Limb (tissue), 2 donors: Measurements from ENCODE around the gene ADARB2.
A peak's percentile ranks its signal among the peaks of the same experiment; 100 is the strongest.

Source experiments
- DNase-seq, 2 donors: peaks; one replicate each; pipeline ENCODE4 v3.0.0-alpha.2; 2016; ENCODE audit errors: extremely low spot score in 2 of 2

The ADARB2 gene

DNA sequence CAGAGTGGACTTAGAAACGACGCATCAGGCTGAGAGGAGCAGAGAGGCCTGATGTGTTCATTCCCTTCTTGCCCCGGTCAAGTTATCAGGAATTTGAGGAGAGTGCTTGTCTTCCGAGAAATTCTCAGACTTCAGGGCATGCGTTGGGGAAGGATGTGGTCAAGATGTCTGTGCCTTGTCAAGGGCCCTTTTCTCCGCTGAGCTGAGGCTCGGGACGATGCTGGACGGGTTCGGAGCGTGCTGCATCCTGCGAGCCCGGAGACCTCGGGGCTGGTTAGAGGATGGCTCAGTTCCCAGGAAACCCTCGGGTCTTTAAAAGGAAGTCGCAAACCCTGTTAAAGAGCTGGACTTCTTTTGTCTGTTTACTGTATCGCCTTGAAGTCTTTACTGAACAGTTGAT lies 325.4 kb downstream of the ADARB2 start:
- DNase-seq, result no peak

DNA sequence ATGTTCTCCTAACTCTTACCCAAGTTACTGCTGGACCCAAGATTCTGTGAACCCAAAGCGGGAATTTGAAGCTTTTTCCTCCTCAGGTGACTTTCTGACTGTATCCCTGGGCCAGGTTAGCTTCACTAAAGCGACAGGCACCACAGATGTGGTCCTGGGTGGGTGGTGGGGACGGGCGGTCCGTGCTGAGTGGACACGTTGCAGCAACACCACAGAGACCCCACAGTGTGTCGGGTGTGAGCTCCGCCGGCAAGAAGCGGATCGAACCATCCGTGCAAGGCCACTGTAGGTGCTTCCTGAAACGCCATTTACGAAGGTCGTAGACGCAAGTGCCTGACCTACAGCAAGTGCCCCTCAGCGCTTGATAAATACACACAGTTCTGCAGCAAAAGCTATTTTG lies 325.9 kb downstream of the ADARB2 start:
- no peak for DNase-seq

DNA sequence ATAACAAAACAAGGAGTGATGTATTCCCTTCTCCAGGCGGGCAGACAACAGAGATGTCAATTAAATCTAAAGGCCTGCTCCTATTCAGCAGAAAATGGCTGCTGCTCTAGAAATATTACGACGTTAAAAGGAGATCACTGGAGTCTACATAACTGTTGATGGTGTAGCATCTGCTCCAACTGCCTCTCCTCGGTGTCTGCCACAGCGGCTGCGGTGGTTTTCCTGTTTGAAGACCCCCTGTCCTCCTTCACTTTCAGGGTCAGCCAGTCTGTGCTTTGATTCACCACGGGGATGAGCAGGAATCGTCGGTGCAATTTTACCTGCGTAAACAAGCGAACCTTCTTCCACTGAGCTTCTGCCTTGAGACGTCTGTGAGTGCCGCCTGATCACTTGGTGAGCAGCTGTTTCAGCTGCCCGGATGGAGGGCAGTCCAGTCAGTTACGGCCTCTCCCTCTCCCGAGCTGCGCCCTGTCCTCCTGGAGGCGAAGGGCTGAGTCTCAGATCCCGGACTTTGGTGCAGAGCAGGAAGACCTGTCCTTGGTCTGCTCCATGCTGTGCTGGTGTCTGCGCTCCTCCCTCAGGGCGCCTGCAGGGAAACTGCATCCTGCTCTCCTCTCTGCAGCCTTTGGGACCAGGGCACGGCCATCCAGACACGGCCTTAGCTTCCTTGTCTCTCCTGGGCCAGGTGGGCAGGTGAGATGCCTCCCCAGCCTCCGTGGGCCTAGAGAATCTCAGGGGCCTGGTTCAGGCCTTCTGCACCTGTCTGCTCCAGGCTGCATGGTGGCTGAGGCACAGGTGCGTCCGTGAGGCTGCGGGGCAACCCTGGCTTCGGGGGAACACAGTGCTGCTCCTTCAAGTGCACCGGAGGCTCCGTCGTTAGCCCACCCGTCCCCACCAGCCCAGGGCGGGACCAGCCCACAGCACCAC lies 326.6 kb downstream of the ADARB2 start:
- no peak for DNase-seq

DNA sequence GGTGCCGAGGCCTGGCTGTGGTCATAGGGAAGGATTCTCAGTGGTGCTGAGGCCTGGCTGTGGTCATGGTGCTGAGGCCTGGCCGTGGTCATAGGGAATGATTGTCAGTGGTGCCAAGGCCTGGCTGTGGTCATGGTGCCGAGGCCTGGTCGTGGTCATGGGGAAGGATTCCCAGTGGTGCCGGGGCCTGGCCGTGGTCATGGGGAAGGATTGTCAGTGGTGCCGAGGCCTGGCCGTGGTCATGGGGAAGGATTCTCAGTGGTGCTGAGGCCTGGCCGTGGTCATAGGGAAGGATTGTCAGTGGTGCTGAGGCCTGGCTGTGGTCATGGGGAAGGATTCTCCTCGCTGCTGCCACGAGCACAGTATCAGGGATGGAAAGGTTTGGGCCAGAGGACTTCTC lies 327.3 kb downstream of the ADARB2 start:
- no peak for DNase-seq

GRCh38 chr10:1409392-1409791 lies 327.9 kb downstream of the ADARB2 start:
- no peak for DNase-seq

GRCh38 chr10:1408651-1409367 lies 328.5 kb downstream of the ADARB2 start:
- peak in 1 of 2 donors; percentile 14 for DNase-seq

- DNase-seq, result peak in 1 of 2 donors; percentile 19
These were observed 330.1 kb downstream of the ADARB2 start for GRCh38 chr10:1406967-1407945.

GRCh38 chr10:1406132-1406966 lies 331.0 kb downstream of the ADARB2 start:
- DNase-seq, result no peak

DNA sequence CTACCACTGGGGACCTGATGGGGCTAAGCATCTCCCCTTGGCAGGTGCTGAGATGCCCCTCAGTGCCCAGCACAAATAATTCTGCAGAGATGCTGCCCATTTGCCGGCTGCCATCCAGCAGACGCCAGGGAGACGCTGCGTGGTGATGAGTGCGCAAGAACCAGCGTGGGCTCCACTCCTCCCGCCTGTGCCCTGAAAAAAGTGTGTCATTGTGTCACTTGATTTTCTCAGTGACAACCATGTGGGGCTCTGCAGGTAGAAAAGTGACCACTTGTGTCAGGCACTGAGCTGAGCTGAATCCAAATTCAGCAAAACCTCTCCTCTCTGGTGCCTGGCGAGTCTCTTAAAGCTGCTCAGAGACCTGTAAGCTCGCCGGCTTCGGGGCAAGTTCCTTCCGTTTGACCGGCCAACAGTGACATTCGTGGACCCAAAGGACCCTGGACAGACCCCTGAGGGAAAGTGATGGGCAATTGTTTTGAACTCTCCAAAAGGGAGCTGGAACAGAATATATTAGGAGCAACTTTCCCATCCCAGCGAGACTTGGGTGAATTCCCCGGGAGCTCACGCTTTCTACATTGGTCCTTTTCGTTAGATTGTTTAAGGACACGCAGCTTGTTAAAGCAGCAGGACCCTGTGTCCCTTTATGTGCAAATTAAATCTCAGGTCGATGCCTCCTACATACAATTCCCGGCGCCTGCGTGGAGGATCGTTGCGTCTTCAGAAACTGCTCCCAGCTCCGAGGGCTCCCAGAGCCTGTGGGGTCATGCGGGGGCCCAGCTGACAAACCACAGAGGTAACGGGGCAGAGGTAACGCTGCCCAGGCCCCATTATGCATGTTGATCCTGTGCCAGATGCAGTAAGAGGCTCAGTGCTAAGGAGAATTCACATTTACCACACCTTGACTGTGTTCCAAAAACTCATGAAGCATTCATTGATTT lies 332.7 kb downstream of the ADARB2 start:
- no peak for DNase-seq

GRCh38 chr10:1403508-1404322 lies 333.6 kb downstream of the ADARB2 start:
- DNase-seq, result no peak

DNA sequence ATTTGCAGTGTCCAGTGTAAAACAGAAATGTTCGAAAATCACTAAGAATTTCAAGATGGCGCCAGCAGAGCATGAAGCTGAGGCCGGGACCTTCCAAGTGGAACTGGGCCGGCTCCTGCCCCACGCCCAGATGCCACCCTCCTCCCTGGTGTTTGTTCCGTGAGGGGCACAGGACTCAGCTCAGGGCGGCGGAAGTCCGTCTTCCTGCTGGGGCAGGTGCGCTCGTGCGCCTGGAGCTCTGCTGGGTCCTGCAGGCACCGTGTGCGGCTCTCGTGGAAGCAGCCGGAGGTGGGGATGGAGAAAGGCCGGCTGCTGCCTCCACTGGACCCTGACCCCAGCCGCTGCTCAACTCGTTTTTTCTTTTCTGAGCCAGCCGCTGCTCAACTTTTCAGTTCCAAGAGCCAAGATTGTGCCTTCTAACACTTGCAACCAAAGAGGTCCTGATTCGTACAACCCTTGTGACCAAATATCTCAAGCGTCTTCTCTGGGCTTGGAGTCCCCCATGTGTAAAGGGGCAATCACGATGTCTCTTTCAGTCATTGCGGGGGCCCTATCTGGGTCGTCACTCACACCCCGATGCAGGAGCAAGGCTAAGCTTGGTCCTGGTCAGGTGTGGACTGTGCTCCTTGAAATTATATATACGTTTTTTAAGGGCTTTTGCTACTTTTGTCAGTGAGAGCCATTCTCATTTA lies 334.4 kb downstream of the ADARB2 start:
- no peak for DNase-seq

- peak in 1 of 2 donors; percentile 18 for DNase-seq
These were observed 335.1 kb downstream of the ADARB2 start for GRCh38 chr10:1402016-1402770.

DNA sequence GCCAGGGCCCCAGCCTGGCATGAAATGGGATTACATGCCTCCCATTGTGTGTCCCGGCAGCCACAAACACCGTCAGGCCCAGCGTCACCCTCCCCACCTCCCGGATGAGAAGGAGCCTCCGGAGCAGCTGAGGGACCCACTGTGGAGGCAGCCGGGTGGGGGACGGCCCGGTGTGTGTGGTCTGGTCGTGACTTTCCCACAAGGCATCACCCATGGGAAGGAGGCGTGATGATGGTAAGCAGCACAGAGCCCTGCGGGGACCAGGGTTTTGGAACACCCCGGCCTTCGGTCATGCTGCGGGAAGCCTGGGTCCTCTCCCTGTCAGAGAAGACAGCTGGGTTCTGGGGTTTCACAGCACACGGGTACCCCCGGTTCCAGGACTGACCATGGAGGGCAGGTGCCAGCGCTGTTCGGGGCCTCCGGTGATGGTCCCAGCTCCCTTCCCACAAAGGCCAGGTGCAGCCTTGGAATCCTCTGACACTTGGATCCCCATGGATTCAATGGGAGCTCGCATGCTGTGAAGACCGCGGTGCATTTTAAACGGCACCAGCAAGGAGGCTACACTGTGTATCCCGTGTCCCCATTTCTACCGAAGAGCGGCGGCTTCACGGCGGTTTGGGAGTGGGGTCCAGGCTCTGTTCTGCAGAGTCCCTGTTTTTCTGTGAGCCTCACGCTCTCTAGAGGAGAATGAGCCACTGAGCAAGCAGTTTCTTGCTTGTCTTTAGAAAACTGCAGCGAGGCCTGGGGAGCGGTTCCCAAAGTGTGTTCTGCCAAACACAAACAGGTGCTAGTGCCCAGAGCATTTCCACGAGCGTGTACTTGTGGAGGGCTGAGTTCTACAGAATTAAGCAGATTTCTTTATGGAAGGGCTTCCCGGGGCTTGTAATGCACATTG lies 336.0 kb downstream of the ADARB2 start:
- DNase-seq, result peak in 1 of 2 donors; percentile 18

DNA sequence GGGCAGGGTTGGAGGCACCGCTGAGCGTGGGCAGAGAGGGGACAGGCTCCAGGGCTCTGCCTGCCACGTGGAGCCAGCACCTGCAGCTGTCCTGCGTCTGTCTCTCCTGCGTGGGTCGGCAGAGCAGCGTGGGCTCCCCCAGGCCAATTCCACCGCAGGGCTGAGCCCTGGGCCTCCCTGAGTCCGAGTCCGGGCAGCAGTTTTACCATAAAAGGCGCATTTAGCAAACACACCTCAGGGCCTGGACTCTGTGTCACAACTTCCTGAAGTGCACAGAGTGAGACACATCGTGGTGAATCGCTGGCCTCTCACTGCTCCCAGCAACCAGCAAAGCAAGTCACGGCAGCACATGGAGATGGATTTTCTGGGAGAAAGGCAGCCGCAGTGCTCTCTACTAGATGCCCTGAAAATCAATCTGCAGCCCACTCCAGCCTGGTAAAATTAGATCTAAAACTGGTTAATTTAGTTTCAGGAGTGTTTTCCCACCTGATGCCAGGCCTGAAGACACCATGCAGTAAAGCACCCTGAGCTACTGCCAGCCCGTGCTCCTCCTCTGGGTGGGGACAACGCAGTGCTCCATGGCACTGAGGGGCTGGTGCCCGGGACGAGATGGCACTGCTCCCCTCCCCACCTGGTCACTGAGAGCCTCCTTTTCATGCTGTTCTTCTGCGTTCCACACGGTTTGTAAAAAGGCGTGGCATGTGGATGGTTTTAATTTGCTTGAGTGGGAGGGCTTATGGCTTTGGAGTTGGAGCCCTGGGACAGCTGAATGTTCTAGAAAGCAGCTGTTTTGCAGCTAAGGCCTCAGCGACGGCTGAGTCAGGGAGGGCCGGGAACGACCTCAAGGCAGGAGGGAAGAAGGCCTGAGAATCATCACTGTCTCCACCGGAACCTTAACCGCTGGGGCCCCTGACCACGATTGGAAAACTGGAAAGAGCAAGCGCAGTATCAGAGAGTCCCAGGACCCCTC lies 336.9 kb downstream of the ADARB2 start:
- DNase-seq, result peak; percentile 27 to 38
